ENCODE measurements around the gene SEPTIN5.

DNA sequence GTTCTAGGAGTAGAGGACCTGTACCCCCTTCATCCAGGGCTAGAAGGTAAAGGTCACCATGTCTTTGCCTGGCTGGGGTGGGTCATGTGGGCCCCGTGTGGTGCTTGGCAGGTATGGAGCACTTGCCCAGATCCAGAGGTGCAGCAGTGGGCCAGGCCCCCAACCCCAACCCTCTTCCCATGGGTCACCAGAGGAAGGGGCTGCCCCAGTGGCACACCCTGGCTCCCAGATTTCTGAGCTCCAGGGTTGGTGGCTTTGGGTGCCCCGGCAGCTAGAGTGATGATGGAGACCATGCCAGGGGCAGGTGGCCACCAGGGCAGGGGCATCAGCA, 6.7 kb downstream of the SEPTIN5 start:
- TF ChIP-seq CTCF (IDR thresholded peaks at IDR 0.05) (no peak), POLR2A (IDR thresholded peaks at IDR 0.05) (no peak)
